GM21447 (cell line): ENCODE data around the gene NOXO1.

Experiments
- ATAC-seq: cut with Tn5 transposase; IDR thresholded peaks from one replicate; pipeline ENCODE4 v1.9.1; 2021; ENCODE audit not compliant: unreplicated experiment

Gene NOXO1

DNA sequence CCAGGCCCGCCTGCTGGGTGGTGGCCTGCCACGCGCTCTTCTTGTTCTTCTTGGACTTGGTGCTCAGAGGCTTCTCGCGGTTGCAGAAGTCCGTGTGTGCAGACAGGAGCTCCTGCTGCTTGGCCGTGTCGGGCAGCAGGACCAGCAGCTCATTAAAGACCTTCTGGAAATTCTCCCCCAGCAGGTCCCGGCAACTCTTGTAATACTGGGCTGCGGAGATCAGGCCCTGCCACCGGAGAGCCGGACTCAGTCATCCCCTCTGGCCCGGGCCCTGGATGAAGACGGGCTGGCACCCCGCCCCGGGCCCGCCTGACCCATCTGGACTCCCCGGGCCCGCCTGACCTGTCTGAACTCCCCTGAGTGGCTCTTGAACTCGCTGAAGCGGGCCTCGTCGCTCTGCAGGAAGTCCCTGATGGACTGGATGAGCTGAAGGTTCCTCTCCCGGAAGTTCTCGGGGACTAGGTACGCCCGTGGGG lies 17.1 kb upstream of the NOXO1 start:
- no peak for ATAC-seq

DNA sequence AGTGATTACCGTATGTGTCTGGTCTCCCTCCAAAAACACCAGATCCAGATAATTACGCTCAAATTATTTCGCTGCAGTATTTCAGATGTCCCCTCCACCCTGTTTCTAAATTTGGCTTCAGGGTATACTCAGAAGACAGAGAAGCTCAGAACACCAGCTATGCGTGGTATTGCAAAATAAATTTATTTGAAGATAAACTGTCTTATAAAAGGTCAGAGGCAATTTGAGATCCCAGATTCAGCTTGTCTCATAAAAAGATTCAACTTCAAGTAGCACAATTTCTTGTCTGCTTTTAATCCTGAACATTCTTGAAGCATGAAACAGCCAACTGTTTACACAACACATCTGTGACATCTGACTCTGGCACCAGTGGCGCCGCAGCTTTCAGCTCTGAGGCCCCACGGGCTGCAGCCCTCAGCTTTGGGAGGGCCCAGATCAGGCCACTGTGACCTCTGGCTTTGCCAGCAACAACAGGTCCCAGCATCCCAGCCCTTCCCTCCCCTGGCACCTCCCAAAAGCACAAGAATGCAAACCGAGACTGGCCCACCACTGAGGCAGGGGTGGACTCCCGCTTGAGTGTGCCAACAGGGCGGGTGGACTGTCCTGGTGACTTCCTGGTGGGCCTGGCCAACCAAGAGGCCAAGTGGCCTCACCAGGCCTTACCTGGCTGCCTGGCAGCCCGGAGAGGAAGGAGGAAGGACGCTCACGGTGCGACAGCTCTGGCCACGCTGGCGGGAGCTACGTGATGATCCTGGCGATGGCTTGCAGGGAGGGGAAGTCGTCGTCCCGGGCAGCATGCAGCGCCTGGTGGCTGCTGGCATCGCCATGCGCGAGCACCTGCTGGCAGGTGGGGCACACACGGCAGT lies 16.5 kb upstream of the NOXO1 start:
- no peak for ATAC-seq

DNA sequence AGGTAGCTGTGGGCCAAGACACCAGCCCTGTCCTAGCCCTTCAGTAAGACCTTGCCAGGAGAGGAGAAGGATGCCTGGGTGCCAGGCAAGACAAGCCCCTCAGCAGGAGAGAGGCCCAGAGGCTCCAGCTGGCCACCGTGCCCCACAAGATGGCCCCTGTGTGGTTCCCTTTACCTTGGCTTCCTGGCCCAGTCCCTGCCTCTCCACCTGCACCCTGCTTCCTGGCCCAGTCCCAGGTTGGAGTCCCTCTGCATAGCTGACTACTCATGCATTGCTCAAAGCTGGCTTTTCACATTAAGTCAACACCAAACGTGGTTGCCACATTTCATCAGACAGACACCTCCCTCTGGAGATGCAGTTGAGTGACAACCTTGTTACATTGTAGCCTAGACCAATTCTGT lies 12.5 kb upstream of the NOXO1 start:
- ATAC-seq, result no peak

- no peak for ATAC-seq
Observed at GRCh38 chr16:1992704-1993317, 11.5 kb upstream of the NOXO1 start.

DNA sequence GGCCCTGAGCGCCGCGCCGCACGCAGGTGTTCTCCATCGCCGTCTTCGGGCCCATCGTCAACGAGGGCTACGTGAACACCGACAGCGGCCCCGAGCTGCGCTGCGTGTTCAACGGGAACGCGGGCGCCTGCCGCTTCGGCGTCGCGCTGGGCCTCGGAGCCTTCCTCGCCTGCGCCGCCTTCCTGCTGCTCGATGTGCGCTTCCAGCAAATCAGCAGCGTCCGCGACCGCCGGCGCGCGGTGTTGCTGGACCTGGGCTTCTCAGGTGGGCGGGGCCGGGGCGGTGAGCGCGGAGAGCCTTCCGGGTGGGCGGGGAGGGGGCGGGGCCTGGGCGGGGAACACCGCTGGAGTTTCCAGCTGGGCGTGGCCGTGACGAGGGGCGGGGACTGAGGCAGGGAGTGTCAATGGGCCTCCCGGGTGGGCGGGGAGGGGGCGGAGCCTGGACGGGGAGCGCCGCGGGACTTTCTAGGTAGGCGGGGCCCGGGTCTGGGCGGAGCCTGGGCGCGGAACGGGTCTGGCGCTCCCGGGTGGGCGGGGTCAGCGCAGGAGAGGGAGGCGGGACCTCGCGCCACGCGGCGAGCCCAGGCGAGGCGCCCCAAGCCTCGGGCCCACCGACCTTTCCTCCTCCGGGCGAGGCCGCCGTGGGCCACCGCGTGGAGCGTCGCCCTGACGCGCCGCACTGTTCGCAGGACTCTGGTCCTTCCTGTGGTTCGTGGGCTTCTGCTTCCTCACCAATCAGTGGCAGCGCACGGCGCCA lies 10.9 kb upstream of the NOXO1 start:
- no peak for ATAC-seq

DNA sequence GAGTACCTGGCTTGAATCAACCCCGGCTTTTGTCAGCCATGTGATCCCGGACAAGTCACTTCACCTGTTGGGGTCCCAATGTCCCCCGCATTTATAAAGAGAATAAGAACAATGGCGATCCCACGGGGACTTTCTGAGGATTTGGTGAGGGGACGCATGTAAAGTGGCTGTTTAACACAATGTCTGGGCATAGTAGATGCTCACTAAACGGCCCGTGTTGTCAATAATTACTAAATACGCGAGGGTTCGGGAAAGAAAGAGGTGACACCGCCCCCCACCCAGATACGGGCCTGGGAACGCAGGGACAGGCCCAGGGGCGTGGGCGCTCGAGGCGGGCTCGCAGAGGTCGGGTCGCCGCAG lies 10.3 kb upstream of the NOXO1 start:
- ATAC-seq, result no peak

DNA sequence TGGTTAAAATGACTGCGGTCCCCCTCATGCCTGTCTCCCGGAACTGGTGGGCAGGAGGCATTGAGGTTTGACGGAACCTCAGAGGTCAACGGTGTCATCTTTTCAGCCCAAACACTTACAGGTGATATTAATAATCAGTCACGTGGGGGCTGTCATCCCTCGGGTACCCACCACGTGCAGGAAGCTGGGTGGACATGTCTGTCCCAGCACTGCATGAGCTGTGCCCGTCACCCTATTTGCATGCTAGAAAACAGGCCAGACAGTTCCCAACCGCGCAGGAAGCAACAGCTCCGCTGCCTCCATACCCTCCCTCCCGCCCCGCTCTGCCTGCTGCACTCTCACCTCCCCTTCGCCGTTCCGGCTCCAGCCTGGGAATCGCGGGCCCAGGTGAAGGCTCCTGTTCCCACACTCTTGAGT lies 9.9 kb upstream of the NOXO1 start:
- peak; percentile 40 for ATAC-seq

DNA sequence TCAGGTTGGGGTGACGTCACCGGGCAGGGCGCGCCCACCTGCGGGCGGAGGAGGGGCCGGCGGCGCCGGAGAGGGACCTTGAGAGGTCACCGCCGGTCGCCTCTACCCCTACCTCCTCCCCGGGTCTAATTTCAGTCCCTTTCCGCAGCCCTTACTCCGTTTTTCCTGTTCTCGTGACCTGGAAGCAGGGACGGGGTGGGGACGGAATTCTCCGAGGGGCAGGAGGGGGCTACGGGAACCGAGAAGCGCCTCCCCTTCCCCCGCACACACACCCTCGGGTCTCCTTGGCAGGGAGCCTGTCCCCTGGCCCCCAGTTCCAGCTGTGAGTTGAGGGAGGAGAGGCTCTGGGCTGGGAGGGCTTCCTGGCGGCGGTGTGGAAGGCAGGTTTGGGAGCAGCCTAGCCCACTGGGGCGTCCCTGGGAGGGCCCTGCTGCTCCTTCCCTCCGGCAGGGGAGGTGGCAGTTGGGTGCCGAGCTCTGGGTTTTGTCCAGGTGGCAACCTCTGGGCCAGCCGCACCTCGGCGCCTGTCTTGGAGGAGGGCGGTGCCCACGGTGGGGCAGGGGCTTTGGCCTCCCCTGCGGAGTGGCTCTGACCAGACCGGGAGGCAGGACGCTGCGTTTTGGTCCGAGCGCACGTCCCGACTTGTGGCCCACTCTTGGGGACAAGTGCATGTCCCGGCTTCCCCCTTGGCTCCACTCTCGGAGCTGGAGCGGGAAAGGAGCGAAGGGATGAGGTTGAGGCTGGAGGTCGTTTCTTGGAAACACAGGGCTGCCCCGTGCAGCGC lies 9.3 kb upstream of the NOXO1 start:
- peak; percentile 6 for ATAC-seq

GRCh38 chr16:1990101-1990350 lies 8.8 kb upstream of the NOXO1 start:
- no peak for ATAC-seq

DNA sequence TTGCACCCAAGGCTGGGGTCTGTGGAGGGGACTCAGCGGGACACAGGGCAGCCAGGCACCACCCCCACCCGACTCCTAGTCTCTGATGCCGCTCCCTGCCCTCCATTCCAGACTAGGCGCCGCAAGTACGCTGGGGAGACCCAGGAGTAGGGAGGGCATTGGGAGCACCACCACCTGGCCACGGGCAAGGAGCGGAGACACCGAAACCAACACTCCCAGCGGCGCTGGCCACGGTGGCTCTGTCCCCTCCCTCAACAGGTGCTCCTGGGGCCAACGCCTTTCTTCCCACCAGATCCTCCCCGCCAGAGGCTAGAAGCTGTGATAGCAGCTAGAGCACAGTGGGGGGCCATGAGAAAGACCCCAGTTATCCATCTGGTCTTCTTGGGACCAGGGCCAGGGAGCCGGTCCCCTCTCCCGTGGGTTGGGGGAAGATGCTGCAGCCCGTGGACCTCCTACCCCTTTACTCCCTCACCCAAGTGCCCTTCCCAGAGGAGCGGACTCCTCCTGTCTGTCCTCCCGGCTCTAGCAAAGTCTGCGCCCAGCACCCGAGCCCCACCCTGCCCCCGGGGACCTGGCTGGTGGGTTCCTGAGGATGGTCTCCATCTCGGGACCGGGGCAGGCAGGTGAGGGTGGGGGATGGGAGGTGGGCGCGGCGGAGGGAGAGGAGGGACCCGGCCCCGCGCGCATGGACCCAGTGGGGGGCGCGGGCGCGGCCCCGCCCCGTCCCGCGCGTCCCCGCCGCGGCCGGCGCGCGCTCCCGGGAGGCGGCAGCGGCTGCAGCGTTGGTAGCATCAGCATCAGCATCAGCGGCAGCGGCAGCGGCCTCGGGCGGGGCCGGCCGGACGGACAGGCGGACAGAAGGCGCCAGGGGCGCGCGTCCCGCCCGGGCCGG lies 8.2 kb upstream of the NOXO1 start, which contains the start of gene SYNGR3:
Gene SYNGR3 (plus strand): TSS at position 762 of the 892 bp plus-strand sequence. CDS start 133 bp downstream, outside the sequence.
- no peak for ATAC-seq

DNA sequence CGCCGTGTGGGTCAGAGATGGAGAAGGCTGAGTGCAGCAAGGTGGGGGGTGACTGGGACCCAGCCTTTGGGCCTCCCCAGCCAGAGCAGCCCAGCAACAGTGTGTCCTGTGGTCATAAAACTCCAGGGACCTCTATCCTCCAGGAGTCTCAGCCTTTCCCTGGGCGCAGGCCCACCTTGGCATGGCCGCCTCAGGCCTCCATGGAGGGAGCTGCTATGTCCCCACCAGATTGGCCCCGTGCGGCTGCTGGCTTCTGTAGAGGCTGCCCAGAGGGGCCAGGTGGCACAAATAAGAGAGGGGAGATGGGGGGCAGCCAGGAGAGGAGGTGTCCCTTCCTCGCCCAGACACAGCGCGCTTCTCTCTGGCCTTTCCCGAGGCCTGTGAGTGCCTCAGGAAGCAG lies 5.9 kb upstream of the NOXO1 start:
- no peak for ATAC-seq

GRCh38 chr16:1985466-1986150 lies 4.3 kb upstream of the NOXO1 start:
- ATAC-seq, result no peak

GRCh38 chr16:1984347-1985225 lies 3.3 kb upstream of the NOXO1 start:
- peak; percentile 2 for ATAC-seq

DNA sequence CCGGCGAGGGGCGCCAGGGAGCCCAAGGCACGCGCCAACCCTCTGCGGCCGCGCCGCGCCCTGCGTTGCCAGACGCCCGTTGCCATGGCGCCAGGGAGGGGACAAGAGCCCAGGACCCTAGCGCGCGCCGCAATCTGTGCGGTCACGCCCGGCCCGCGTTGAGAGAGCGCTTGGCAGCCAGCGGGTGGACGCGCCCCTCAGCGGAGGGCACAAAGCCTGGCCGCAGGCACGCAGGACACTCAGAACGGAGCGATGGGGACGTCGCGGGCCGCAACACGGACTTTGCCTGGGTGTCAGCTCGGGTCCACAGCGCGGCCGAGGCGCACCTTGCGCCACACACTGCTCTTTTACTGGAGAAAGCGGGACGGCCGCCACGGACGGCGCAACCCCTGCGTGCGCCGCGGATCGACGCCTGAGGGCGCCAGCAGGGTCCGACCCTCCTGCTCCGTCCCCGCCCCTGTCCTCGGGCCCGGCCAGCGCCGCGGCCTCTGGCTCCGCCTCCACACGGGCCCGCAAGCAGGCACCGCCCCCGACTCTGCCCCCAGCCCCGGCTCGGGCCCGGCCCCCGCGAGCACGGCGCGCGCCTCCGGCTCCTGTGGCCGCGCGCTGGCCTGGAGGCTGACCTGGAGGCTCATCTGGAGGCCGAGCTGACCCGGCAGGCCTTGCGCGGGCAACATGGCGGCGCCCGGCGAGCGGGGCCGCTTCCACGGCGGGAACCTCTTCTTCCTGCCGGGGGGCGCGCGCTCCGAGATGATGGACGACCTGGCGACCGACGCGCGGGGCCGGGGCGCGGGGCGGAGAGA lies 2.5 kb upstream of the NOXO1 start, which contains the start of gene GFER:
Gene GFER (plus strand): TSS at position 650 of the 803 bp plus-strand sequence. CDS start 26 bp downstream, at position 676.
- ATAC-seq, result peak; percentile 66

- no peak for ATAC-seq
Observed at GRCh38 chr16:1982991-1983543, 1.8 kb upstream of the NOXO1 start.

DNA sequence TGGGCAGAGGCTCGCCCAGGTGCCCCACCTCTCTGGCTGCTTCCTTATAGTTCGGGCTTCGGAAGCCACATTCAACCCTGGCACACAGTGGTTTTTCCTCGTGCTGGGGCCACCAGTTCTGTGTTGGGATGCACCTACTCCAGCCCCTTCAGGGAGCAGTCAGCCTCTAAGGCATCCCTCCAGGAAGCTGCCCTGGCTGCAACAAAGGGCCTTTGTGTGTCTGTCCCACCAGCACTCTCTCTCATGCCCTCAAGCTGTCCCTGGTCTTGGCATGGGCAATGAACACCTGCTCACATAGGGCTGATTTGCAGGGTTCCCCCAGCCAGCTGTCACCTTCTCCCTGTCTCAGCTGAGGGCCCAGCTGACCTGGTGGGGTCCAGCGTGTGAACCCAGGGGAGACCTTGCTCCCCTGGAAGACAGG lies 754 bp upstream of the NOXO1 start:
- no peak for ATAC-seq

DNA sequence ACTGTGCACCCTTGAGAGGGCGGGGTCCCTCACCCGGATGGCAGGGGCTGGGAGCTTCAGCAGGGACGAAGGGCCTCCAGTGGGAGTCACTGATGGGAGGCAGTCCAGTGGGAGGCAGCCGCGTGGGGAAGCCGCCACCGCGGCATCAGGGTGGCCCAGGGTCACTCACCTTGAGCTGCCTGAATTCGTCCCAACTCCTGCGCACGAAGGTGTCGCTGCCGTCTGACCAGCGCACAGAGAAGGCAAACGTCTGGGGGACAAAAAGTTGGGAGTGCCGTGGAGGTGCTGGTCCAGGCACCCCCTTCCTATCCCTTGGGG lies 540 bp downstream of the NOXO1 start:
- no peak for ATAC-seq
